Measurements from ENCODE around the gene TGFBR3. TPM values are rescaled to one million over a fixed set of nuclear protein-coding genes. Genes with fewer than 3 reads are reported as not detected.
A peak's percentile ranks its signal among the peaks of the same experiment; 100 is the strongest.

The TGFBR3 gene
- total RNA-seq, 1 experiment from 2014 or later = 4.2 TPM

DNA sequence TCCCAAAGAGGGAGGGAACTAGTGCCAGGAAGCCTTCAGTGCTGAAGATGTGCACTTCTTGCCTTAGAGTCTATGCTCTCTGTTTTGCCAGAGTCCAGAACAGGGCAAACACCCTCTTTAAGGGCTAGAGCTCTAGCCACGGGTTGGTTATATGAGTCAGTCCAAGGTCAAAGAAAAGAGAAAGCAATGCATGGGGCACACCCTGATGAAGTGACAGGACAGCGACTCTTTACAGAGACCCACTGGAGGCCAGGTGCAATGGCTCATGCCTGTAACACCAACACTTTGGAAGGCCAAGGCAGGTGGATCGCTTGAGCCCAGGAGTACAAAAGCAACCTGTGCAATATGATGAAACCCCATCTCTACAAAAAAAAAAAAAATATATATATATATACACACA is 86.1 kb downstream of the TGFBR3 start:
- TF ChIP-seq ZNF232 (CRISPR knock-in tag; IDR thresholded peaks at IDR 0.05) = no peak
- TF ChIP-seq FOXJ3 (CRISPR knock-in tag; IDR thresholded peaks at IDR 0.05; ENCODE audit: borderline replicate concordance) = no peak
- no peak for TF ChIP-seq ZNF396 (CRISPR knock-in tag; IDR thresholded peaks at IDR 0.05; ENCODE audit: borderline replicate concordance)
- no peak for TF ChIP-seq GTF2I (CRISPR knock-in tag; conservative IDR thresholded peaks at IDR 0.05)
- ATAC-seq (no peak), DNase-seq (ENCODE audit: low spot score) (no peak)
- ChIA-PET POLR2A (no interaction called here), CTCF (no interaction called here)
- H3K4me3 Mint-ChIP-seq = no peak overlapping the region
- H3K4me1 Mint-ChIP-seq = peaks cover 11% of the 10 kb centered on the region
- H3K27me3 Mint-ChIP-seq (ENCODE audit: low read depth) = no peaks in the 10 kb centered on the region
- no peaks in the 10 kb centered on the region for H3K36me3 Mint-ChIP-seq
- H3K9me3 Mint-ChIP-seq = no peaks in the 10 kb centered on the region
- no peak overlapping the region for H3K27ac Mint-ChIP-seq

DNA sequence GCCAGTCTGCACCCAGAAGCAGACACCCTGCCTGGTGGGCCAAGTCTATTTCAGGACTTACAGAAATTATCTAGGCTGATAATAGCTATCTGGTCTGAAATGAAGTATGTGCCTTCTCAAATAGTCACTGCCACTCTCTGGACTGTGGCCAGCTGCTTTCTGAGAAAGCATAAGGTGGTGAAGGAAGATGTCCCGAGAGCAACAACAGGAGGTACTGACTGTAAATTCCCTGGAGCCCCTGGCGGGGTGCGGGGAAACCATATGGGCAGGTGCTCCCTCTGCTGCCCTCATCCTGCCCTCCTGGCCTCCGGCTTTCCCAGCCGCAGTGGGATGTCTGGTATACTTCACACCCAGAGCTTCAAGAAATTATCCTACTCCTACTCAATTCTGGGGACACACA is 86.8 kb downstream of the TGFBR3 start:
- H3K36me3 Mint-ChIP-seq = peaks cover 4% of the 10 kb centered on the region
- TF ChIP-seq CREB1 (CRISPR knock-in tag; IDR thresholded peaks at IDR 0.05) (no peak), ZBTB21 (CRISPR knock-in tag; IDR thresholded peaks at IDR 0.05; ENCODE audit: borderline replicate concordance) (no peak), SMAD4 (CRISPR knock-in tag; IDR thresholded peaks at IDR 0.05) (no peak), ZNF263 (CRISPR knock-in tag; IDR thresholded peaks at IDR 0.05; ENCODE audit: low read depth) (no peak), JAZF1 (CRISPR knock-in tag; IDR thresholded peaks at IDR 0.05) (no peak), FOXJ3 (CRISPR knock-in tag; IDR thresholded peaks at IDR 0.05; ENCODE audit: borderline replicate concordance) (no peak), NFE2L1 (CRISPR knock-in tag; IDR thresholded peaks at IDR 0.05) (no peak), MXD4 (CRISPR knock-in tag; IDR thresholded peaks at IDR 0.05; ENCODE audit: borderline replicate concordance) (no peak)
- TF ChIP-seq, protein P1, sequence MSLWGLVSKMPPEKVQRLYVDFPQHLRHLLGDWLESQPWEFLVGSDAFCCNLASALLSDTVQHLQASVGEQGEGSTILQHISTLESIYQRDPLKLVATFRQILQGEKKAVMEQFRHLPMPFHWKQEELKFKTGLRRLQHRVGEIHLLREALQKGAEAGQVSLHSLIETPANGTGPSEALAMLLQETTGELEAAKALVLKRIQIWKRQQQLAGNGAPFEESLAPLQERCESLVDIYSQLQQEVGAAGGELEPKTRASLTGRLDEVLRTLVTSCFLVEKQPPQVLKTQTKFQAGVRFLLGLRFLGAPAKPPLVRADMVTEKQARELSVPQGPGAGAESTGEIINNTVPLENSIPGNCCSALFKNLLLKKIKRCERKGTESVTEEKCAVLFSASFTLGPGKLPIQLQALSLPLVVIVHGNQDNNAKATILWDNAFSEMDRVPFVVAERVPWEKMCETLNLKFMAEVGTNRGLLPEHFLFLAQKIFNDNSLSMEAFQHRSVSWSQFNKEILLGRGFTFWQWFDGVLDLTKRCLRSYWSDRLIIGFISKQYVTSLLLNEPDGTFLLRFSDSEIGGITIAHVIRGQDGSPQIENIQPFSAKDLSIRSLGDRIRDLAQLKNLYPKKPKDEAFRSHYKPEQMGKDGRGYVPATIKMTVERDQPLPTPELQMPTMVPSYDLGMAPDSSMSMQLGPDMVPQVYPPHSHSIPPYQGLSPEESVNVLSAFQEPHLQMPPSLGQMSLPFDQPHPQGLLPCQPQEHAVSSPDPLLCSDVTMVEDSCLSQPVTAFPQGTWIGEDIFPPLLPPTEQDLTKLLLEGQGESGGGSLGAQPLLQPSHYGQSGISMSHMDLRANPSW (CRISPR knock-in tag; conservative IDR thresholded peaks at IDR 0.05; ENCODE audit: low read depth) = no peak
- TF ChIP-seq, protein P2, sequence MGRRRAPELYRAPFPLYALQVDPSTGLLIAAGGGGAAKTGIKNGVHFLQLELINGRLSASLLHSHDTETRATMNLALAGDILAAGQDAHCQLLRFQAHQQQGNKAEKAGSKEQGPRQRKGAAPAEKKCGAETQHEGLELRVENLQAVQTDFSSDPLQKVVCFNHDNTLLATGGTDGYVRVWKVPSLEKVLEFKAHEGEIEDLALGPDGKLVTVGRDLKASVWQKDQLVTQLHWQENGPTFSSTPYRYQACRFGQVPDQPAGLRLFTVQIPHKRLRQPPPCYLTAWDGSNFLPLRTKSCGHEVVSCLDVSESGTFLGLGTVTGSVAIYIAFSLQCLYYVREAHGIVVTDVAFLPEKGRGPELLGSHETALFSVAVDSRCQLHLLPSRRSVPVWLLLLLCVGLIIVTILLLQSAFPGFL (CRISPR knock-in tag; IDR thresholded peaks at IDR 0.05; ENCODE audit: borderline replicate concordance) = no peak
- TF ChIP-seq, protein P3, sequence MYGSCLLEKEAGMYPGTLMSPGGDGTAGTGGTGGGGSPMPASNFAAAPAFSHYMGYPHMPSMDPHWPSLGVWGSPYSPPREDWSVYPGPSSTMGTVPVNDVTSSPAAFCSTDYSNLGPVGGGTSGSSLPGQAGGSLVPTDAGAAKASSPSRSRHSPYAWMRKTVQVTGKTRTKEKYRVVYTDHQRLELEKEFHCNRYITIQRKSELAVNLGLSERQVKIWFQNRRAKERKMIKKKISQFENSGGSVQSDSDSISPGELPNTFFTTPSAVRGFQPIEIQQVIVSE (CRISPR knock-in tag; IDR thresholded peaks at IDR 0.05; ENCODE audit: borderline replicate concordance) = no peak
- TF ChIP-seq, protein P4, sequence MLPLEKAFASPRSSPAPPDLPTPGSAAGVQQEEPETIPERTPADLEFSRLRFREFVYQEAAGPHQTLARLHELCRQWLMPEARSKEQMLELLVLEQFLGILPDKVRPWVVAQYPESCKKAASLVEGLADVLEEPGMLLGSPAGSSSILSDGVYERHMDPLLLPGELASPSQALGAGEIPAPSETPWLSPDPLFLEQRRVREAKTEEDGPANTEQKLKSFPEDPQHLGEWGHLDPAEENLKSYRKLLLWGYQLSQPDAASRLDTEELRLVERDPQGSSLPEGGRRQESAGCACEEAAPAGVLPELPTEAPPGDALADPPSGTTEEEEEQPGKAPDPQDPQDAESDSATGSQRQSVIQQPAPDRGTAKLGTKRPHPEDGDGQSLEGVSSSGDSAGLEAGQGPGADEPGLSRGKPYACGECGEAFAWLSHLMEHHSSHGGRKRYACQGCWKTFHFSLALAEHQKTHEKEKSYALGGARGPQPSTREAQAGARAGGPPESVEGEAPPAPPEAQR (CRISPR knock-in tag; IDR thresholded peaks at IDR 0.05) = no peak
- TF ChIP-seq, protein P5, sequence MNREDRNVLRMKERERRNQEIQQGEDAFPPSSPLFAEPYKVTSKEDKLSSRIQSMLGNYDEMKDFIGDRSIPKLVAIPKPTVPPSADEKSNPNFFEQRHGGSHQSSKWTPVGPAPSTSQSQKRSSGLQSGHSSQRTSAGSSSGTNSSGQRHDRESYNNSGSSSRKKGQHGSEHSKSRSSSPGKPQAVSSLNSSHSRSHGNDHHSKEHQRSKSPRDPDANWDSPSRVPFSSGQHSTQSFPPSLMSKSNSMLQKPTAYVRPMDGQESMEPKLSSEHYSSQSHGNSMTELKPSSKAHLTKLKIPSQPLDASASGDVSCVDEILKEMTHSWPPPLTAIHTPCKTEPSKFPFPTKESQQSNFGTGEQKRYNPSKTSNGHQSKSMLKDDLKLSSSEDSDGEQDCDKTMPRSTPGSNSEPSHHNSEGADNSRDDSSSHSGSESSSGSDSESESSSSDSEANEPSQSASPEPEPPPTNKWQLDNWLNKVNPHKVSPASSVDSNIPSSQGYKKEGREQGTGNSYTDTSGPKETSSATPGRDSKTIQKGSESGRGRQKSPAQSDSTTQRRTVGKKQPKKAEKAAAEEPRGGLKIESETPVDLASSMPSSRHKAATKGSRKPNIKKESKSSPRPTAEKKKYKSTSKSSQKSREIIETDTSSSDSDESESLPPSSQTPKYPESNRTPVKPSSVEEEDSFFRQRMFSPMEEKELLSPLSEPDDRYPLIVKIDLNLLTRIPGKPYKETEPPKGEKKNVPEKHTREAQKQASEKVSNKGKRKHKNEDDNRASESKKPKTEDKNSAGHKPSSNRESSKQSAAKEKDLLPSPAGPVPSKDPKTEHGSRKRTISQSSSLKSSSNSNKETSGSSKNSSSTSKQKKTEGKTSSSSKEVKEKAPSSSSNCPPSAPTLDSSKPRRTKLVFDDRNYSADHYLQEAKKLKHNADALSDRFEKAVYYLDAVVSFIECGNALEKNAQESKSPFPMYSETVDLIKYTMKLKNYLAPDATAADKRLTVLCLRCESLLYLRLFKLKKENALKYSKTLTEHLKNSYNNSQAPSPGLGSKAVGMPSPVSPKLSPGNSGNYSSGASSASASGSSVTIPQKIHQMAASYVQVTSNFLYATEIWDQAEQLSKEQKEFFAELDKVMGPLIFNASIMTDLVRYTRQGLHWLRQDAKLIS (CRISPR knock-in tag; IDR thresholded peaks at IDR 0.05; ENCODE audit: borderline replicate concordance) = no peak
- TF ChIP-seq, protein P6, sequence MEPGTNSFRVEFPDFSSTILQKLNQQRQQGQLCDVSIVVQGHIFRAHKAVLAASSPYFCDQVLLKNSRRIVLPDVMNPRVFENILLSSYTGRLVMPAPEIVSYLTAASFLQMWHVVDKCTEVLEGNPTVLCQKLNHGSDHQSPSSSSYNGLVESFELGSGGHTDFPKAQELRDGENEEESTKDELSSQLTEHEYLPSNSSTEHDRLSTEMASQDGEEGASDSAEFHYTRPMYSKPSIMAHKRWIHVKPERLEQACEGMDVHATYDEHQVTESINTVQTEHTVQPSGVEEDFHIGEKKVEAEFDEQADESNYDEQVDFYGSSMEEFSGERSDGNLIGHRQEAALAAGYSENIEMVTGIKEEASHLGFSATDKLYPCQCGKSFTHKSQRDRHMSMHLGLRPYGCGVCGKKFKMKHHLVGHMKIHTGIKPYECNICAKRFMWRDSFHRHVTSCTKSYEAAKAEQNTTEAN (CRISPR knock-in tag; IDR thresholded peaks at IDR 0.05) = no peak
- no peak overlapping the region for H3K27ac Mint-ChIP-seq
- CTCF ChIA-PET = interaction anchor here (0.6 to 1.3 kb wide), 4 partner anchors 18 to 258 kb away, joined by 3 to 5 read pairs (median 3); no protein-coding TSS in a partner anchor
- H3K4me1 Mint-ChIP-seq = peaks cover 11% of the 10 kb centered on the region
- no peaks in the 10 kb centered on the region for H3K27me3 Mint-ChIP-seq (ENCODE audit: low read depth)
- POLR2A ChIA-PET = no interaction called here
- H3K4me3 Mint-ChIP-seq = no peak overlapping the region
- ATAC-seq (peak; percentile 66), DNase-seq (ENCODE audit: low spot score) (no peak)
- H3K9me3 Mint-ChIP-seq = peaks cover 5% of the 10 kb centered on the region
